Endodermal cell (in vitro differentiated cells): ENCODE measurements around the gene KRT1. TPM values are rescaled to one million over a fixed set of nuclear protein-coding genes. Genes with fewer than 3 reads are reported as not detected.

Experiments
- DNase-seq: peaks from one replicate; pipeline ENCODE4 v3.0.0-alpha.2; 2017
- H3K27ac ChIP-seq: 2 replicates; pipeline ENCODE4 v1.5.1; 2013; ENCODE audit warnings: mild to moderate bottlenecking, low read depth, low read length, moderate library complexity
- H3K27me3 ChIP-seq: 2 replicates; pipeline ENCODE4 v1.6.1; 2013; ENCODE audit warnings: mild to moderate bottlenecking, low read length, moderate library complexity; ENCODE audit not compliant: insufficient read depth, control insufficient read depth, poor library complexity, severe bottlenecking
- H3K36me3 ChIP-seq: 2 replicates; pipeline ENCODE4 v1.7.0; 2013; ENCODE audit warnings: mild to moderate bottlenecking, low read length, moderate library complexity; ENCODE audit not compliant: control insufficient read depth, insufficient read depth
- H3K4me1 ChIP-seq: one replicate; pipeline ENCODE4 v1.7.0; 2013; ENCODE audit warnings: low read length; ENCODE audit not compliant: control insufficient read depth, insufficient read depth
- H3K4me3 ChIP-seq: 2 replicates; pipeline ENCODE4 v1.5.1; 2013; ENCODE audit warnings: mild to moderate bottlenecking, low read length, moderate library complexity
- H3K9ac ChIP-seq: 2 replicates; pipeline ENCODE4 v1.6.1; 2013; ENCODE audit warnings: mild to moderate bottlenecking, low read length, moderate library complexity; ENCODE audit not compliant: poor library complexity, severe bottlenecking; ENCODE audit errors: extremely low read depth
- H3K9me3 ChIP-seq: 2 replicates; pipeline ENCODE4 v1.6.1; 2013; ENCODE audit warnings: mild to moderate bottlenecking, low read length, moderate library complexity; ENCODE audit not compliant: control insufficient read depth
- H3K27ac Mint-ChIP-seq: 2 replicates; pipeline ENCODE4 v1.8.0; 2020; ENCODE audit warnings: mixed read lengths
- H3K27me3 Mint-ChIP-seq: 2 replicates; pipeline ENCODE4 v1.8.0; 2021; ENCODE audit warnings: mild to moderate bottlenecking, mixed read lengths; ENCODE audit not compliant: insufficient read depth
- H3K36me3 Mint-ChIP-seq: 2 replicates; pipeline ENCODE4 v1.8.0; 2020; ENCODE audit warnings: low read depth, mixed read lengths
- H3K4me1 Mint-ChIP-seq: 2 replicates; pipeline ENCODE4 v1.8.0; 2020; ENCODE audit warnings: mixed read lengths
- H3K4me3 Mint-ChIP-seq: 2 replicates; pipeline ENCODE4 v1.8.0; 2020; ENCODE audit warnings: mild to moderate bottlenecking, moderate library complexity, mixed read lengths
- H3K9me3 Mint-ChIP-seq: 2 replicates; pipeline ENCODE4 v1.8.0; 2020; ENCODE audit warnings: mild to moderate bottlenecking, mixed read lengths
- WGBS, 2 experiments: methylation state at CpG; one replicate each; pipeline versions ENCODE4 v1.1.5 to v1.1.7; 2013; ENCODE audit warnings: missing lambda C conversion rate in 2 of 2, mixed read lengths in 1 of 2; ENCODE audit not compliant: insufficient coverage in 1 of 2, insufficient read length in 1 of 2; 5-methylcytosine and 5-hydroxymethylcytosine counted together
- total RNA-seq, 2 donors: library from RNA; stranded (reverse); fragmentation: NEBNext Ultra II Directional in 1 of 2; extraction: Animal tissue kit (Norgen Biotek cat#: 25700) in 1 of 2; gene quantifications; 2 replicates in 1 of 2; 3 replicates in 1 of 2; pipeline ENCODE4 v1.2.1, GENCODE V29; 2021
- TF ChIP-seq, protein P1 (sequence below): fragments of 200-600 bp; sonication (generic); conservative IDR thresholded peaks from 2 replicates; pipeline ENCODE4 v1.5.0; 2021; ENCODE audit warnings: antibody characterized with exemption, mild to moderate bottlenecking

Gene KRT1
- total RNA-seq, 2 donors from 2014 or later: not detected

GRCh38 chr12:52645982-52646381 lies 34.2 kb downstream of the KRT1 start:
- no peak overlapping the region for H3K9ac ChIP-seq
- peak; percentile 40 for DNase-seq
- Mint-ChIP-seq H3K4me3 (no peak overlapping the region), H3K27me3 (peaks cover 40% of the 10 kb centered on the region), H3K36me3 (no peaks in the 10 kb centered on the region), H3K4me1 (no peaks in the 10 kb centered on the region), H3K27ac (no peak overlapping the region), H3K9me3 (no peaks in the 10 kb centered on the region)
- H3K27me3 ChIP-seq: peaks cover 28% of the 10 kb centered on the region
- 87 to 92% methylated on average over 3 to 4 of the region's 4 CpGs for WGBS, 2 experiments
- no peak overlapping the region for H3K27ac ChIP-seq
- H3K4me1 ChIP-seq: no peaks in the 10 kb centered on the region
- no peaks in the 10 kb centered on the region for H3K36me3 ChIP-seq
- H3K9me3 ChIP-seq: no peaks in the 10 kb centered on the region
- H3K4me3 ChIP-seq: no peak overlapping the region
- TF ChIP-seq, protein P1, sequence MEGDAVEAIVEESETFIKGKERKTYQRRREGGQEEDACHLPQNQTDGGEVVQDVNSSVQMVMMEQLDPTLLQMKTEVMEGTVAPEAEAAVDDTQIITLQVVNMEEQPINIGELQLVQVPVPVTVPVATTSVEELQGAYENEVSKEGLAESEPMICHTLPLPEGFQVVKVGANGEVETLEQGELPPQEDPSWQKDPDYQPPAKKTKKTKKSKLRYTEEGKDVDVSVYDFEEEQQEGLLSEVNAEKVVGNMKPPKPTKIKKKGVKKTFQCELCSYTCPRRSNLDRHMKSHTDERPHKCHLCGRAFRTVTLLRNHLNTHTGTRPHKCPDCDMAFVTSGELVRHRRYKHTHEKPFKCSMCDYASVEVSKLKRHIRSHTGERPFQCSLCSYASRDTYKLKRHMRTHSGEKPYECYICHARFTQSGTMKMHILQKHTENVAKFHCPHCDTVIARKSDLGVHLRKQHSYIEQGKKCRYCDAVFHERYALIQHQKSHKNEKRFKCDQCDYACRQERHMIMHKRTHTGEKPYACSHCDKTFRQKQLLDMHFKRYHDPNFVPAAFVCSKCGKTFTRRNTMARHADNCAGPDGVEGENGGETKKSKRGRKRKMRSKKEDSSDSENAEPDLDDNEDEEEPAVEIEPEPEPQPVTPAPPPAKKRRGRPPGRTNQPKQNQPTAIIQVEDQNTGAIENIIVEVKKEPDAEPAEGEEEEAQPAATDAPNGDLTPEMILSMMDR: no peak

- H3K27me3 Mint-ChIP-seq: peaks cover 37% of the 10 kb centered on the region
- WGBS, 2 experiments: 88% methylated on average over 5 to 7 of the region's 7 CpGs
These were observed 35.0 kb downstream of the KRT1 start for GRCh38 chr12:52645120-52645761.

DNA sequence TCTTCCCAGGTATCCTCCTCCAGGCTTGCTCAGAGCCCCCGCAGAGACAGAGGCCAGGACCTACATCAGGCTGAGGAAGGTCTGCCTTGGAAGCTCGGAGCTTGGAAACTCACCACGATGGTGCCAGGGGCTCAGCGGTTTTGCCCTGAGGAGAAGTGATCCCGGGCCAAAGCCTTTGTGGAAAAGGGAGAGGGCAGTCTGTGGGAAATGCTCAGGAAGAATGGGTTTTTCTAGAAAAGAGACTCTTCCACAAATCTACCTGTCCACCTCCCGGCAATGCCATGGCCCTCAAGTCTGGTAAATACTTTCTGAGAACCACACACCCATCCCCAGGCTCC lies 36.2 kb downstream of the KRT1 start:
- TF ChIP-seq, protein P1: no peak
- peaks cover 28% of the 10 kb centered on the region for H3K27me3 ChIP-seq
- no peak overlapping the region for H3K9ac ChIP-seq
- H3K27ac ChIP-seq: no peak overlapping the region
- no peak overlapping the region for H3K27ac Mint-ChIP-seq
- H3K36me3 Mint-ChIP-seq: no peaks in the 10 kb centered on the region
- no peaks in the 10 kb centered on the region for H3K36me3 ChIP-seq
- H3K4me1 ChIP-seq: no peaks in the 10 kb centered on the region
- no peaks in the 10 kb centered on the region for H3K9me3 ChIP-seq
- no peak overlapping the region for H3K4me3 ChIP-seq
- H3K27me3 Mint-ChIP-seq: peaks cover 37% of the 10 kb centered on the region
- H3K4me1 Mint-ChIP-seq: no peaks in the 10 kb centered on the region
- H3K9me3 Mint-ChIP-seq: no peaks in the 10 kb centered on the region
- H3K4me3 Mint-ChIP-seq: no peak overlapping the region
- 76 to 92% methylated on average over 4 to 6 of the region's 6 CpGs for WGBS, 2 experiments
- DNase-seq: peak; percentile 30

More at GRCh38 chr12:52645120-52645761, 35.0 kb downstream of the KRT1 start:
- no peak overlapping the region for H3K4me3 ChIP-seq
- no peaks in the 10 kb centered on the region for H3K36me3 Mint-ChIP-seq
- H3K9me3 Mint-ChIP-seq: no peaks in the 10 kb centered on the region
- no peaks in the 10 kb centered on the region for H3K9me3 ChIP-seq
- H3K4me1 Mint-ChIP-seq: no peaks in the 10 kb centered on the region
- TF ChIP-seq, protein P1: no peak
- peaks cover 28% of the 10 kb centered on the region for H3K27me3 ChIP-seq
- no peak overlapping the region for H3K27ac ChIP-seq
- no peak overlapping the region for H3K27ac Mint-ChIP-seq
- H3K4me1 ChIP-seq: no peaks in the 10 kb centered on the region
- peak; percentile 31 for DNase-seq
- no peak overlapping the region for H3K4me3 Mint-ChIP-seq
- H3K36me3 ChIP-seq: no peaks in the 10 kb centered on the region
- H3K9ac ChIP-seq: no peak overlapping the region
